GM23338 (cell line): ENCODE data around the gene APAF1. TPM values are rescaled to one million over a fixed set of nuclear protein-coding genes. Genes with fewer than 3 reads are reported as not detected.

Experiments
- ATAC-seq: fragments of 200-7000 bp; cut with Tn5 transposase; 3 replicates; pipeline ENCODE4 v1.9.1; 2020
- DNase-seq: peaks from one replicate; pipeline ENCODE4 v3.0.0-alpha.2; 2015; ENCODE audit warnings: low spot score
- H2AFZ ChIP-seq: fragments of 200-600 bp; sonication (generic); 2 replicates; pipeline ENCODE4 v1.8.0; 2016; ENCODE audit warnings: antibody characterized with exemption, mild to moderate bottlenecking, moderate library complexity
- H3F3A ChIP-seq: fragments of 200-600 bp; sonication (generic); replicated peaks from 2 replicates; pipeline ENCODE4 v1.8.0; 2017; ENCODE audit warnings: antibody characterized with exemption, mixed run types, low read depth
- H3K27ac ChIP-seq: fragments of 200-600 bp; sonication (generic); 2 replicates; pipeline ENCODE4 v1.6.1; 2016; ENCODE audit warnings: low read depth
- H3K27me3 ChIP-seq: fragments of 200-600 bp; sonication (generic); 2 replicates; pipeline ENCODE4 v1.8.0; 2016; ENCODE audit warnings: mild to moderate bottlenecking, mixed run types, moderate library complexity; ENCODE audit not compliant: insufficient read depth
- H3K36me3 ChIP-seq: fragments of 200-600 bp; sonication (generic); 2 replicates; pipeline ENCODE4 v1.8.0; 2016; ENCODE audit warnings: mild to moderate bottlenecking; ENCODE audit not compliant: insufficient read depth
- H3K4me1 ChIP-seq: fragments of 200-600 bp; sonication (generic); 2 replicates; pipeline ENCODE4 v1.8.0; 2016; ENCODE audit warnings: mild to moderate bottlenecking, moderate library complexity; ENCODE audit not compliant: insufficient read depth
- H3K4me2 ChIP-seq: fragments of 200-600 bp; sonication (generic); 2 replicates; pipeline ENCODE4 v1.7.1; 2017; ENCODE audit warnings: mixed run types
- H3K4me3 ChIP-seq: fragments of 200-600 bp; sonication (generic); 2 replicates; pipeline ENCODE4 v1.6.1; 2016; ENCODE audit warnings: mixed run types
- H3K79me2 ChIP-seq: fragments of 200-600 bp; sonication (generic); replicated peaks from 2 replicates; pipeline ENCODE4 v1.8.0; 2017; ENCODE audit warnings: mild to moderate bottlenecking; ENCODE audit not compliant: insufficient read depth
- H3K9me2 ChIP-seq: fragments of 200-600 bp; sonication (generic); 2 replicates; pipeline ENCODE4 v1.8.0; 2017; ENCODE audit not compliant: insufficient read depth
- H4K20me1 ChIP-seq: fragments of 200-600 bp; sonication (generic); replicated peaks from 2 replicates; pipeline ENCODE4 v1.8.0; 2017; ENCODE audit warnings: mild to moderate bottlenecking; ENCODE audit not compliant: insufficient read depth
- H3K27ac Mint-ChIP-seq: 2 replicates; pipeline ENCODE4 v1.8.0; 2020; ENCODE audit warnings: inconsistent platforms, mild to moderate bottlenecking, moderate library complexity, mixed read lengths
- H3K27me3 Mint-ChIP-seq: 3 replicates; pipeline ENCODE4 v1.8.0; 2022; ENCODE audit warnings: low read depth, mild to moderate bottlenecking, moderate library complexity, mixed read lengths, inconsistent platforms; ENCODE audit not compliant: insufficient read depth, poor library complexity
- H3K36me3 Mint-ChIP-seq: 3 replicates; pipeline ENCODE4 v1.8.0; 2021; ENCODE audit warnings: low read depth, mild to moderate bottlenecking, inconsistent platforms, moderate library complexity, mixed read lengths
- H3K4me1 Mint-ChIP-seq: 3 replicates; pipeline ENCODE4 v1.8.0; 2020; ENCODE audit warnings: mild to moderate bottlenecking, inconsistent platforms, mixed read lengths
- H3K4me3 Mint-ChIP-seq: 3 replicates; pipeline ENCODE4 v1.8.0; 2021; ENCODE audit warnings: moderate library complexity, mild to moderate bottlenecking, inconsistent platforms, mixed read lengths
- H3K9me3 Mint-ChIP-seq: 3 replicates; pipeline ENCODE4 v1.8.0; 2020; ENCODE audit warnings: moderate library complexity, mild to moderate bottlenecking, inconsistent platforms, mixed read lengths
- CREB1 ChIP-seq: fragments of 250-450 bp; sonication (Bioruptor Pico); IDR thresholded peaks from 2 replicates; pipeline ENCODE4 v1.5.0; 2020; ENCODE audit warnings: low read depth, mild to moderate bottlenecking, moderate library complexity
- CTCF ChIP-seq, 2 experiments: fragments of 200-600 bp in 1 of 2; sonication (generic) in 1 of 2; conservative IDR thresholded peaks; 2 replicates each; pipeline versions ENCODE4 v1.5.1 to v1.6.1; 2016 to 2017; ENCODE audit warnings: antibody characterized with exemption in 2 of 2, low read depth in 2 of 2, mild to moderate bottlenecking in 2 of 2, moderate library complexity in 1 of 2
- JUNB ChIP-seq: IDR thresholded peaks from one replicate; pipeline ENCODE4 v1.6.1; 2016; ENCODE audit warnings: antibody characterized with exemption; ENCODE audit not compliant: unreplicated experiment
- NANOG ChIP-seq: IDR thresholded peaks from 2 replicates; pipeline ENCODE4 v1.6.1; 2016; ENCODE audit warnings: antibody characterized with exemption, borderline replicate concordance
- POLR2AphosphoS5 ChIP-seq: IDR thresholded peaks from 2 replicates; pipeline ENCODE4 v1.6.1; 2016; ENCODE audit warnings: antibody characterized with exemption, low read depth
- STAT1 ChIP-seq: IDR thresholded peaks from one replicate; pipeline ENCODE4 v1.6.1; 2016; ENCODE audit warnings: antibody characterized with exemption; ENCODE audit not compliant: unreplicated experiment
- ZNF462 ChIP-seq: fragments of 250-450 bp; sonication (Bioruptor Pico); IDR thresholded peaks from 2 replicates; pipeline ENCODE4 v1.5.0; 2020; ENCODE audit warnings: mild to moderate bottlenecking, moderate library complexity
- polyA plus RNA-seq: library from polyadenylated mRNA; unstranded; fragments of >200 nt; fragmentation: Nextera tagmentation; extraction: Ambion mirVana; gene quantifications from 2 replicates; pipeline ENCODE4 v1.2.1, GENCODE V29; 2016
- total RNA-seq: library from RNA; depleted of rRNA; stranded (reverse); fragments of >200 nt; shearing (Covaris generic); gene quantifications from 2 replicates; pipeline ENCODE4 v1.2.3, GENCODE V29; 2014

The APAF1 gene
- total and polyA plus RNA-seq, 2 experiments from 2014 or later, result 12.0 to 31.2 TPM

GRCh38 chr12:98678946-98679610 is 34.0 kb downstream of the APAF1 start (continued):
- TF ChIP-seq CTCF (conservative IDR thresholded peaks at IDR 0.05; ENCODE audit: low read depth in 2 of 2), result no peak; a peak in 1 of 4 replicates
- TF ChIP-seq JUNB, result no peak
- TF ChIP-seq CREB1, result no peak
- no peak for TF ChIP-seq NANOG

- no peaks in the 10 kb centered on the region; the same call in 2 of the 3 replicates for H3K4me1 Mint-ChIP-seq
- no peak overlapping the region for H2AFZ ChIP-seq
- H3K36me3 ChIP-seq, result no peaks in the 10 kb centered on the region
- no peak overlapping the region for H3K27ac Mint-ChIP-seq
- H3K9me2 ChIP-seq, result no peaks in the 10 kb centered on the region
- H3K4me3 Mint-ChIP-seq, result no peak overlapping the region
- DNase-seq, result no peak
- TF ChIP-seq STAT1, result no peak
- TF ChIP-seq JUNB, result no peak
- no peaks in the 10 kb centered on the region for H3K27me3 ChIP-seq
- H3K4me2 ChIP-seq, result no peak overlapping the region
- H3K79me2 ChIP-seq, result no peaks in the 10 kb centered on the region
- H3K4me1 ChIP-seq, result no peaks in the 10 kb centered on the region
- no peak for ATAC-seq
- no peaks in the 10 kb centered on the region; the same call in 2 of the 3 replicates for H3K9me3 Mint-ChIP-seq
- H3K36me3 Mint-ChIP-seq, result peaks cover 18% of the 10 kb centered on the region; the same call in 2 of the 3 replicates
- H3K27ac ChIP-seq, result no peak overlapping the region
- H3K27me3 Mint-ChIP-seq, result no peaks in the 10 kb centered on the region
- no peaks in the 10 kb centered on the region for H3F3A ChIP-seq
- no peaks in the 10 kb centered on the region for H4K20me1 ChIP-seq
- H3K4me3 ChIP-seq, result no peak overlapping the region
Observed at GRCh38 chr12:98679611-98680005, 34.5 kb downstream of the APAF1 start.

GRCh38 chr12:98684199-98684598 is 39.1 kb downstream of the APAF1 start:
- Histone ChIP-seq H3K4me3 (no peak overlapping the region), H2AFZ (no peak overlapping the region), H3K9me2 (no peaks in the 10 kb centered on the region), H3K27me3 (no peaks in the 10 kb centered on the region), H3K27ac (no peak overlapping the region), H3K79me2 (no peaks in the 10 kb centered on the region), H4K20me1 (no peaks in the 10 kb centered on the region), H3K4me2 (no peak overlapping the region), H3F3A (no peaks in the 10 kb centered on the region), H3K4me1 (no peaks in the 10 kb centered on the region), H3K36me3 (peaks cover 5% of the 10 kb centered on the region; the same call in 1 of the 2 replicates)
- no peaks in the 10 kb centered on the region for H3K27me3 Mint-ChIP-seq
- peaks cover 18% of the 10 kb centered on the region; the same call in 2 of the 3 replicates for H3K36me3 Mint-ChIP-seq
- no peaks in the 10 kb centered on the region; the same call in 2 of the 3 replicates for H3K4me1 Mint-ChIP-seq
- DNase-seq, result no peak
- H3K9me3 Mint-ChIP-seq, result no peaks in the 10 kb centered on the region
- H3K4me3 Mint-ChIP-seq, result no peak overlapping the region
- ATAC-seq, result no peak
- no peak for TF ChIP-seq POLR2AphosphoS5
- H3K27ac Mint-ChIP-seq, result no peak overlapping the region

GRCh38 chr12:98686603-98687002 is 41.5 kb downstream of the APAF1 start:
- no peak overlapping the region for H2AFZ ChIP-seq
- H3K9me2 ChIP-seq, result no peaks in the 10 kb centered on the region
- H3K4me1 ChIP-seq, result no peaks in the 10 kb centered on the region
- peaks cover 5% of the 10 kb centered on the region; the same call in 1 of the 2 replicates for H3K36me3 ChIP-seq
- no peaks in the 10 kb centered on the region for H3K9me3 Mint-ChIP-seq
- H3F3A ChIP-seq, result no peaks in the 10 kb centered on the region
- H3K4me2 ChIP-seq, result no peak overlapping the region
- no peak overlapping the region for H3K27ac Mint-ChIP-seq
- no peak overlapping the region for H3K27ac ChIP-seq
- no peaks in the 10 kb centered on the region for H3K27me3 ChIP-seq
- no peak overlapping the region for H3K4me3 ChIP-seq
- H3K79me2 ChIP-seq, result no peaks in the 10 kb centered on the region
- no peaks in the 10 kb centered on the region; the same call in 2 of the 3 replicates for H3K4me1 Mint-ChIP-seq
- H3K4me3 Mint-ChIP-seq, result no peak overlapping the region
- DNase-seq, result no peak
- no peak for ATAC-seq
- H3K27me3 Mint-ChIP-seq, result no peaks in the 10 kb centered on the region
- H3K36me3 Mint-ChIP-seq, result peaks cover 9% of the 10 kb centered on the region; the same call in 2 of the 3 replicates
- H4K20me1 ChIP-seq, result no peaks in the 10 kb centered on the region
- TF ChIP-seq ZNF462 (CRISPR knock-in tag), result no peak
